GM12891 (cell line): Measurements from ENCODE around the gene WDR3.

Source experiments
- PAX5 ChIP-seq: IDR thresholded peaks from 2 replicates; pipeline ENCODE4 v1.6.1; 2011; ENCODE audit warnings: low read length, moderate library complexity, mild to moderate bottlenecking; ENCODE audit not compliant: insufficient read depth, severe bottlenecking
- POLR2A ChIP-seq: IDR thresholded peaks from 2 replicates; pipeline ENCODE4 v1.6.1; 2011; ENCODE audit warnings: low read depth, low read length, control low read depth
- POLR2AphosphoS5 ChIP-seq: IDR thresholded peaks from 2 replicates; pipeline ENCODE4 v1.6.1; 2011; ENCODE audit warnings: low read depth, low read length, control low read depth
- POU2F2 ChIP-seq: IDR thresholded peaks from 2 replicates; pipeline ENCODE4 v1.6.1; 2011; ENCODE audit warnings: low read depth, mild to moderate bottlenecking, control low read depth, low read length, moderate library complexity
- TAF1 ChIP-seq: IDR thresholded peaks from 2 replicates; pipeline ENCODE4 v1.6.1; 2011; ENCODE audit warnings: low read depth, low read length, control low read depth

DNA sequence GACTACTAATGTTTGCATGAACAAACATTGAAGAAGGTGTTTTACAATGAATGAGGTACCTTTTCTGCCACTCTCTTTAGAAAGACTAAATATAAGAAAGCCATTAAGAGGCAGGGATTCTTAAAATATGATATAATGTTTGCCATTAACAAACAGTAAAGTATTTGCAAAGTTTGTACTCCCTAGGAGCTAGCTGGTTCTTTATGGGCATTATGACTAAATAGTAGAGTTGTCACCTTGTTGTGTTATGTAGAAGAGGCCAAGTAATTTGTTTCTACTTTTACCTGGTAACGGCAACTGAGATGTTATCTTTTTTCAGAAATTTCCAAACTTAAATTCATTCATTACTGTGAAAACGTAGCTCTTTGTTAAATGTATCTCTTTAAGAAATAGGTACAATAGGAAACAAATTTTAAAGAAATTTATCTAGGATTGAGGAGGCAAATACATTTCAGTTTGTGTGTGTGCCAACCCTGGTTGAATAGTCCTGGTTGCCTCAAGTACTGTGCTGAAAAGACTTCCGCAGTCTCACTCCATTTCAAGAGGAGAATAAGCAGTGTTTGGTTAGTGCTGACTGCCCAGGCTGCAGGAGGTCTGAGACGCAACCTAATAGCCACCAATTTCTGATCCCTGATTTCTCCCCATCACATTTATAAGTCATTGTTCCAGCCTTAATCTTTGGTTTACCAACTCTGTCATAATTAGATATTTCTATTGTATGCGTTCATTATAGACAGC lies 52.1 kb downstream of the WDR3 start:
- TF ChIP-seq POLR2A (no peak), POU2F2 (no peak), POLR2AphosphoS5 (no peak), PAX5 (no peak), TAF1 (no peak)
